ENCODE data around the gene DEFB115.

DNA sequence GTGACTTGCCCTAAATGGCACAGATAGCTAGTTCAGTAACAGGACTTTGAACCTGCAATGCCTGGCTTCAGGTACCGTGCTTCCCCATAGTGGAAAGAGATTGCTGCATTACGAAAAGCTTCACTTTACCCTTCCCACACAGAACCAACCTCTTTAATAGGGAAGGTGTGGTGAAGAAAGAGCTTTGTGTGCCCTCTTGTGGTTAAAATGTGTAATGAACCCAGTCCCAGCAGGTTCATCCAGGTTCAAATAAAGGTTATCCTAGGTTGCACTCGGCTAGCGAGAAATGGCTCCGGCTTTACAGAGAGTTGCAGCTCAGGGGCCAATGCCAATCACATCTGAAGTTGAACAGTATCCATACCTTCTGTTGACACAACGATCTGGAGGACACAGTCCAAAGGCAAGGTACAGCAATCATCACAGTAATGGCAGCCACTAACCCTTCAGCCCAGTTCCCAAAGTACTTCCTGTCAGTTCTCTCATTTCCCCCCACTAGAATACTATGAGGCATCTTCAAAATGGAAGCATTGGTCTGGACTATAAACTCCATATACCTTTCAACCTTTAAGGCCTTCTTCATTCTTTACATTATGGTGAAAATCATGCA is 3.0 kb downstream of the DEFB115 start:
- no peak for TF ChIP-seq EZH2 (IDR thresholded peaks at IDR 0.05; ENCODE audit: insufficient read depth, poor library complexity, severe bottlenecking)
- no peak for TF ChIP-seq EZH2phosphoT487 (IDR thresholded peaks at IDR 0.05; ENCODE audit: insufficient read depth, low read depth)

All from GM23248 (cell line).